Esophagus squamous epithelium (tissue), 5 donors: ENCODE measurements around the gene STRBP. TPM values are rescaled to one million over a fixed set of nuclear protein-coding genes. Genes with fewer than 3 reads are reported as not detected.

Source experiments
- DNase-seq: peaks from one replicate; lab custom pipeline; 2025; lab: John Stamatoyannopoulos, UW
- H3K27ac ChIP-seq, 4 donors: fragments of 200-600 bp; sonication (generic); one replicate each; pipeline ENCODE4 v1.5.1; 2016 to 2019; ENCODE audit warnings: mild to moderate bottlenecking in 1 of 4
- H3K27me3 ChIP-seq, 4 donors: fragments of 200-600 bp; sonication (generic); 1 replicate in 3 of 4; 2 replicates in 1 of 4; pipeline versions ENCODE4 v1.5.1 to v1.6.0; 2017 to 2021; ENCODE audit warnings: antibody characterized with exemption in 1 of 4
- H3K36me3 ChIP-seq, 3 donors: fragments of 200-600 bp; sonication (generic); one replicate each; pipeline ENCODE4 v1.5.1; 2016 to 2019
- H3K4me1 ChIP-seq, 3 donors: fragments of 200-600 bp; sonication (generic); one replicate each; pipeline ENCODE4 v1.5.1; 2017 to 2019
- H3K4me3 ChIP-seq, 4 donors: fragments of 200-600 bp; sonication (generic); 1 replicate in 3 of 4; 2 replicates in 1 of 4; pipeline ENCODE4 v1.5.1; 2016 to 2019; ENCODE audit warnings: mild to moderate bottlenecking in 2 of 4, moderate library complexity in 1 of 4
- H3K9me3 ChIP-seq, 3 donors: fragments of 200-600 bp; sonication (generic); one replicate each; pipeline ENCODE4 v1.5.1; 2016 to 2019
- POLR2A ChIP-seq, 4 donors: fragments of 450-650 bp; IDR thresholded peaks; one replicate each; pipeline ENCODE4 v1.6.1; 2017; ENCODE audit warnings: antibody characterized with exemption in 4 of 4, mild to moderate bottlenecking in 4 of 4, moderate library complexity in 3 of 4
- WGBS, 2 donors: methylation state at CpG; one replicate each; pipeline ENCODE4 v1.1.5; 2018; 5-methylcytosine and 5-hydroxymethylcytosine counted together
- intact Hi-C: fragments of 100-400 bp; cut with DNase I; formaldehyde crosslinking; loops from one replicate; pipeline ENCODE4 v1.15.0; 2022
- total RNA-seq, 4 donors: library from RNA; depleted of rRNA; stranded (reverse); fragments of >200 nt; gene quantifications; one replicate each; pipeline ENCODE4 v1.1.0, GENCODE V29; 2016
- TF ChIP-seq, protein P1 (sequence below), 6 experiments: fragments of 450-650 bp in 4 of 6; fragments of 200-600 bp in 2 of 6; sonication (generic) in 2 of 6; IDR thresholded peaks; one replicate each; pipeline ENCODE4 v1.5.1; 2016 to 2019; ENCODE audit warnings: antibody characterized with exemption in 6 of 6, mild to moderate bottlenecking in 4 of 6, moderate library complexity in 4 of 6
- donor health status: DM: yes; HTN: yes; CAD: no.

Gene STRBP
- total RNA-seq, 4 donors from 2014 or later: 22.7 to 26.1 (median 23.6) TPM

GRCh38 chr9:123073441-123073840 lies 194.9 kb downstream of the STRBP start:
- Histone ChIP-seq H3K4me1 (peaks cover 0 to 26% (median 0%) of the 10 kb centered on the region in 3 donors), H3K36me3 (peaks cover 0 to 94% (median under 1%) of the 10 kb centered on the region in 3 donors), H3K27ac (peak overlapping the region in 3 of 4 donors; percentile 16 to 58 (median 29)), H3K9me3 (no peaks in the 10 kb centered on the region), H3K27me3 (no peaks in the 10 kb centered on the region), H3K4me3 (no peak overlapping the region)
- TF ChIP-seq, protein P1, sequence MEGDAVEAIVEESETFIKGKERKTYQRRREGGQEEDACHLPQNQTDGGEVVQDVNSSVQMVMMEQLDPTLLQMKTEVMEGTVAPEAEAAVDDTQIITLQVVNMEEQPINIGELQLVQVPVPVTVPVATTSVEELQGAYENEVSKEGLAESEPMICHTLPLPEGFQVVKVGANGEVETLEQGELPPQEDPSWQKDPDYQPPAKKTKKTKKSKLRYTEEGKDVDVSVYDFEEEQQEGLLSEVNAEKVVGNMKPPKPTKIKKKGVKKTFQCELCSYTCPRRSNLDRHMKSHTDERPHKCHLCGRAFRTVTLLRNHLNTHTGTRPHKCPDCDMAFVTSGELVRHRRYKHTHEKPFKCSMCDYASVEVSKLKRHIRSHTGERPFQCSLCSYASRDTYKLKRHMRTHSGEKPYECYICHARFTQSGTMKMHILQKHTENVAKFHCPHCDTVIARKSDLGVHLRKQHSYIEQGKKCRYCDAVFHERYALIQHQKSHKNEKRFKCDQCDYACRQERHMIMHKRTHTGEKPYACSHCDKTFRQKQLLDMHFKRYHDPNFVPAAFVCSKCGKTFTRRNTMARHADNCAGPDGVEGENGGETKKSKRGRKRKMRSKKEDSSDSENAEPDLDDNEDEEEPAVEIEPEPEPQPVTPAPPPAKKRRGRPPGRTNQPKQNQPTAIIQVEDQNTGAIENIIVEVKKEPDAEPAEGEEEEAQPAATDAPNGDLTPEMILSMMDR (IDR thresholded peaks at IDR 0.05): no peak
- no peak for TF ChIP-seq POLR2A (IDR thresholded peaks at IDR 0.05)
- intact Hi-C loops: no loop called here
- WGBS, 2 donors: 82 to 88% methylated on average over 5 of the region's 5 CpGs
- DNase-seq: no peak

DNA sequence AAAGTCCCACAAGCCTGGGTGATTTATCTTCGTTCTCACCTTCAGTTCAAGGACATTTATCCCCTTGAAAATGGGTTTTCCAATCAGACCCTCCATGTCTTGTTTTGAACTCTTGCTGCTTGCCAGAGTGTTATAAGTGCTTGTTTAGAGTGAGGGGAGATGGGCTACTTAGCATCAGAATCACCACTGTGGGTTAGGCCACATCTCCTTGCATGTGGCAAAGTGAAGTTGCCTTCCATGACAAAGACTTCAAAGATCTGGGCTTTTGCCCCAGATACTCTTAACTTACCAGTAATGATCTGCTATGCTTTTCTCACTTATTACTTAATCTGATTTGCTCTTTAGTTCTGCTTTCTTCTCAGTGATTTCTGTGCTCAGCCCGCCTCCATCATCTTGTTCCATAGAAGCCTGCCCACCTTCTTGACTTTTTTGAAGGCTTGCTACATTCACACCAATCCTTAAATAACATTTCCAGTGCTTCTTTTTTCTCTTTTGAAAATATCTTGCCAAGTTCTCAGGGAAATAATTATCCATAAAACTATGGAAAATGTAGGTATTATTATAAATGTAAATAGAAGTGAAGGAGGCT lies 195.9 kb downstream of the STRBP start:
- no peak for DNase-seq
- Histone ChIP-seq H3K36me3 (peaks cover 0 to 94% (median 0%) of the 10 kb centered on the region in 3 donors), H3K4me3 (no peak overlapping the region), H3K9me3 (no peaks in the 10 kb centered on the region), H3K27ac (no peak overlapping the region), H3K4me1 (peaks cover 0 to 26% (median 0%) of the 10 kb centered on the region in 3 donors), H3K27me3 (no peaks in the 10 kb centered on the region)
- TF ChIP-seq POLR2A (IDR thresholded peaks at IDR 0.05): no peak
- TF ChIP-seq, protein P1 (IDR thresholded peaks at IDR 0.05): no peak
- WGBS, 2 donors: 95 to 98% methylated on average over 2 of the region's 2 CpGs
- intact Hi-C loops: no loop called here

Other genes with a start within 250 kb of the STRBP start
- 1 to 10 TPM in 1 of 4 donors, under 1 TPM in 1, not detected in 2; 0.68 to 1.9 TPM for gene GPR21, start 234.9 kb downstream of the STRBP start, total RNA-seq
- gene CRB2, start 87.6 kb upstream of the STRBP start, total RNA-seq: not detected